Measurements from ENCODE around the gene ABHD16B. TPM values are rescaled to one million over a fixed set of nuclear protein-coding genes. Genes with fewer than 3 reads are reported as not detected.

Gene ABHD16B
- total RNA-seq, 1 donor from 2014 or later = not detected

DNA sequence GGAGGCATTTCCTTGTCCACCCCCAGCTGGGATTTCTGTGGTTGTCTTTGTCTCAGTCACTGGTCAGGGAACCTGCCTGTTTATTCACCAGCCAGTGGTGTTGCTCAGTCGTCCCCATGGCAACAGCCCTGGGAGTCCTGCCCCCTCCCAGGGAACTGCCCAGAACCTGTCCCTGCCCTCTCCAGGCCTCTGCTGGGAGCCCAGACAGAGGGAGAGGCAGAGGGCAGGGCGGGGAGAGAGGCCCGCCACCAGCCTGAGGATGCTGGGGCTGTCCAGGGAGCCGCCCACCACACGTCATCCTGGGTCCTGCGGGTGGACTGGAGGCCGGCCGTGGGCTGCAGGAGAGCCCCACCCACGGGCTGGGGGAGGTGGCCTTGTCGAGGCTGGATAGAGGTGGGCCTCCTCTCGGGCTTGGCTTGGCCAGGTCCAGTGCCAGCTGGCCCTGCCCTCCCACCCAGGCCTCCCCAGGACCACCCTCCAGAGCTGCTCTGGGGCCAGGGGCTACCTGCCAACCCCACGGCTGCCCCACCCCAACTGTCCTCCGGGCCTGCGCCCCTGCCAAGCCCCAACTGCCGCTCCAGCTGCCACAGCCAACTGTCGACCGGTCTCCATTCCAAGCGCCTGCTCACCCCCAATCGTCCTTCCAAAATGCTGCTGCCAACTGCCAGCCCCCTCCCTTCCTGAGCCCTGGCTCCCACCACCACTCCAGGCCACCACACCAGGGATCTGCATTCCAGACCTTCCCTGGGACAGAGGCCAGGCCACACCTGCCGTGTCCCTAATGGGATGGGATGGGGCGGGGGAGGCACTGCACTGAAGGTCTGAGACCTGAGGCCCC, 26.1 kb upstream of the ABHD16B start:
- DNase-seq (ENCODE audit: low spot score in 2 of 2) = peak; percentile 88 to 95
- peak overlapping the region; percentile 60 to 73 for H3K27ac ChIP-seq
- H3K27me3 ChIP-seq = no peaks in the 10 kb centered on the region

DNA sequence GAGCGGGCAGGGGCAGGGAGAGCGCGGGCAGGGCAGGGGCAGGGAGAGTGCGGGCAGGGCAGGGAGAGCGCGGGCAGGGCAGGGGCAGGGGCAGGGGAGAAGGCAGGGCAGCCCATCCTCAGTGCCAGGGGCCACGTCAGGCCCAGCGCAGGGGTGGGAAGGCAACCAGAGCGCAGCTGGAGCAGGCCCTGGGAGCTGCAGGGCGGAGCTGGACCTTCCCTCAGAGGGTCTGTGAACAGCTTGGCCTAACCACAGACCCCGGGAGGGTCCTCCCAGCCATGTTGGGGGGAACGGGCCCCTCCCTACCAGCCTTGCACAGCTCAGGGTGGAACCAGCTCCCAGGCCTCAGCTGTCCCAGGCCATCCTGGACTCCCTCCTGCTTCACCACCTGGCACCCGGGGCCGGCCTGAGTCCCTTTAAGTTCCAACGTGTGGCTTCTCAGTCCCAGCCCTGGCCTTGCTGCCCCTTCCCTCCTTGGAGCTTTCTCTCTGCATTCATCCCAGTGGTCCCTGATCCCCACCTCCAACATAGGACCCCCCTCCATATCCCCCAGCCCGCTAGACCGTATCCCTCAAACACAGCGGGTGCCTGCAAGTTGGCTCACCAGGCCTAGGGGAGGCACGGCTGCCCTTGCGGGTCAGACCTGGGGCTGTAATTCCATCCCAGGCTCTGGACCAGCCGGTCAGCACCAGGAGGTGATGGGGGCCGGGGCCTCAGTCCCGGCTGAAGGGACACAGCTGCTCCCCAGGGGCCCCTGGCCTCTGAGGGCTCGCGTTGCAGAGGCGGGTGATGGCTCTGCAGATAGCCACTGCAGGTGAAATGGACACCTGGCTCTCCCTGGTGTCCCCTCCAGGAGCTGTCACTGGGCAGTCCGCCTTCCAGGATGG, 24.6 kb upstream of the ABHD16B start:
- no peak for TF ChIP-seq CTCF (IDR thresholded peaks at IDR 0.05)
- H3K36me3 ChIP-seq = no peaks in the 10 kb centered on the region
- intact Hi-C loops (cut with DNase I) = no loop called here
- H3K4me3 ChIP-seq = no peak overlapping the region
- no peak for DNase-seq (ENCODE audit: low spot score in 2 of 2)
- no peaks in the 10 kb centered on the region for H3K9me3 ChIP-seq
- H3K4me1 ChIP-seq = peaks cover 13 to 20% of the 10 kb centered on the region in 2 donors
- H3K27ac ChIP-seq = peak overlapping the region; percentile 8 to 27
- H3K27me3 ChIP-seq = no peaks in the 10 kb centered on the region

More for the DNA sequence above, 26.1 kb upstream of the ABHD16B start:
- peaks cover 14 to 20% of the 10 kb centered on the region in 2 donors for H3K4me1 ChIP-seq
- peak overlapping the region in 1 of 2 donors; percentile 16 for H3K4me3 ChIP-seq
- no peak for TF ChIP-seq CTCF (IDR thresholded peaks at IDR 0.05)
- H3K36me3 ChIP-seq = no peaks in the 10 kb centered on the region
- intact Hi-C loops (cut with DNase I) = loop anchor here (1.0 kb wide), 1 partner anchor 29 kb away; no protein-coding TSS in a partner anchor
- no peaks in the 10 kb centered on the region for H3K9me3 ChIP-seq

- H3K27me3 ChIP-seq = no peaks in the 10 kb centered on the region
- no peak for DNase-seq (ENCODE audit: low spot score in 2 of 2)
- no peak overlapping the region for H3K27ac ChIP-seq
- peaks cover 9 to 20% of the 10 kb centered on the region in 2 donors for H3K4me1 ChIP-seq
- no peaks in the 10 kb centered on the region for H3K36me3 ChIP-seq
- intact Hi-C loops (cut with DNase I) = no loop called here
- H3K9me3 ChIP-seq = no peaks in the 10 kb centered on the region
- H3K4me3 ChIP-seq = no peak overlapping the region
- no peak for TF ChIP-seq CTCF (IDR thresholded peaks at IDR 0.05)
Observed at GRCh38 chr20:63837479-63837878, 23.8 kb upstream of the ABHD16B start.

DNA sequence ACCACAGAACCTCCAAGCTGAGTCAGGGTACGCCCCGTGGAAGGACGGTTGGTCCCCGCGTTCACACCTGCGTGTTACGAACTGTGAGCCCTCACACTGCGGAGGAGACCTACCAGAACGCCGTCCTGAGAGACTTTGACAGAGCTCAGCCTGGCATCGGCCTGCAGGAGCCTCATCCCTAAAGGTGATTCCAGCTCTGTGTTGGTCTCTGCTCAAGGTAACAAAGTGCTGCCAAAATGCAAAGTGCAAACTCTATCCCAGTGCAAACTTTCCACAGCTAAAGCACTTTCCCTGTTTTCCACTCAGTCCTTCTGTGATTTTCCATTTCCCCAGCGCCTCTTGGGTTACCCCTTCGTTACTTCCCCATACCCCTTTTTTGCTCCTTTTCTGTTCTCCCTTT, 21.7 kb upstream of the ABHD16B start:
- no peak for DNase-seq (ENCODE audit: low spot score in 2 of 2)
- no peaks in the 10 kb centered on the region for H3K9me3 ChIP-seq

More for the DNA sequence above, 21.7 kb upstream of the ABHD16B start:
- TF ChIP-seq CTCF (IDR thresholded peaks at IDR 0.05) = no peak
- H3K4me3 ChIP-seq = no peak overlapping the region
- peaks cover under 1 to 8% of the 10 kb centered on the region in 2 donors for H3K4me1 ChIP-seq
- H3K27ac ChIP-seq = no peak overlapping the region
- H3K36me3 ChIP-seq = no peaks in the 10 kb centered on the region
- H3K27me3 ChIP-seq = no peaks in the 10 kb centered on the region
- intact Hi-C loops (cut with DNase I) = no loop called here
